GM12892 (cell line): Measurements from ENCODE around the gene CAMK1D.

ENCODE experiments used
- POLR2A ChIP-seq: IDR thresholded peaks from 2 replicates; pipeline ENCODE4 v1.6.1; 2011; ENCODE audit warnings: low read depth, low read length, control low read depth
- TAF1 ChIP-seq: IDR thresholded peaks from 2 replicates; pipeline ENCODE4 v1.6.1; 2011; ENCODE audit warnings: low read depth, mild to moderate bottlenecking, control low read depth, low read length, borderline replicate concordance

DNA sequence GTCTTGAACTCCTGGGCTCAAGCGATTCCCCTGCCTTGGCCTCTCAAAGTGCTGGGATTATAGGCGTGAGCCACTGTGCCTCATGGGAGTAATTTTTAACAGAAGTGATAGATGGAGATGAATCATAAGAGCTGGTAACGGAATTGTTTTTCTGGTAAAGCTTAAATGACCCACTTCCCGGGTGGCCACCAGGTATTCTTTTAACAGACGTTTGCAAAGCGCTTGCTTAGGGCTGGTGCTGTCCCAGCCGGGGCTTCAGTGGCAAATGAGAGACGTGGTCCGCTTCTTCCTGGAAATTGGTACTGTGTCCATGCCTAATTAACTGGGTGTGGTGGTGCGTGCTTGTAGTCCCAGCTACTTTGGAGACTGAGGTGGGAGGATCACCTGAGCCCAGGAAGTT is 23.5 kb downstream of the CAMK1D start:
- TF ChIP-seq POLR2A, result no peak
- no peak for TF ChIP-seq TAF1
